ENCODE measurements around the gene PPP2R5A. TPM values are rescaled to one million over a fixed set of nuclear protein-coding genes. Genes with fewer than 3 reads are reported as not detected.

The PPP2R5A gene
- total and polyA plus RNA-seq, 2 of the 13 experiments (the other 11 are each of a cell fraction or from before 2014, with no cell fraction given), result 22.0 to 31.4 TPM

GRCh38 chr1:212284744-212285684 is at the start of gene PPP2R5A (continued):
- TF ChIP-seq ZNF780A (CRISPR knock-in tag; IDR thresholded peaks at IDR 0.05), result no peak
- TF ChIP-seq MEF2D (CRISPR knock-in tag; IDR thresholded peaks at IDR 0.05), result peak; percentile 76
- no peak for TF ChIP-seq RBM39 (IDR thresholded peaks at IDR 0.05; ENCODE audit: low read depth, low read length, poor library complexity, severe bottlenecking)
- no peak for TF ChIP-seq CENPT (CRISPR knock-in tag; IDR thresholded peaks at IDR 0.05; ENCODE audit: low read depth)
- TF ChIP-seq ZNF670 (CRISPR knock-in tag; IDR thresholded peaks at IDR 0.05; ENCODE audit: borderline replicate concordance), result peak; percentile 84; the same call in 1 of the 2 replicates
- no peak for TF ChIP-seq EHMT2 (IDR thresholded peaks at IDR 0.05; ENCODE audit: borderline replicate concordance, low read depth, low read length)
- peak; percentile 82 for TF ChIP-seq POGZ (CRISPR knock-in tag; IDR thresholded peaks at IDR 0.05)
- peak; percentile 74 for TF ChIP-seq HNRNPK (IDR thresholded peaks at IDR 0.05; ENCODE audit: low read depth, low read length, poor library complexity, severe bottlenecking)
- TF ChIP-seq KAT8 (CRISPR knock-in tag; IDR thresholded peaks at IDR 0.05), result peak; percentile 10; the same call in 1 of the 2 replicates
- TF ChIP-seq AGO1 (IDR thresholded peaks at IDR 0.05; ENCODE audit: low read depth, low read length, poor library complexity, severe bottlenecking), result peak; percentile 9
- no peak for TF ChIP-seq ZNF30 (CRISPR knock-in tag; IDR thresholded peaks at IDR 0.05)
- TF ChIP-seq, protein P1, sequence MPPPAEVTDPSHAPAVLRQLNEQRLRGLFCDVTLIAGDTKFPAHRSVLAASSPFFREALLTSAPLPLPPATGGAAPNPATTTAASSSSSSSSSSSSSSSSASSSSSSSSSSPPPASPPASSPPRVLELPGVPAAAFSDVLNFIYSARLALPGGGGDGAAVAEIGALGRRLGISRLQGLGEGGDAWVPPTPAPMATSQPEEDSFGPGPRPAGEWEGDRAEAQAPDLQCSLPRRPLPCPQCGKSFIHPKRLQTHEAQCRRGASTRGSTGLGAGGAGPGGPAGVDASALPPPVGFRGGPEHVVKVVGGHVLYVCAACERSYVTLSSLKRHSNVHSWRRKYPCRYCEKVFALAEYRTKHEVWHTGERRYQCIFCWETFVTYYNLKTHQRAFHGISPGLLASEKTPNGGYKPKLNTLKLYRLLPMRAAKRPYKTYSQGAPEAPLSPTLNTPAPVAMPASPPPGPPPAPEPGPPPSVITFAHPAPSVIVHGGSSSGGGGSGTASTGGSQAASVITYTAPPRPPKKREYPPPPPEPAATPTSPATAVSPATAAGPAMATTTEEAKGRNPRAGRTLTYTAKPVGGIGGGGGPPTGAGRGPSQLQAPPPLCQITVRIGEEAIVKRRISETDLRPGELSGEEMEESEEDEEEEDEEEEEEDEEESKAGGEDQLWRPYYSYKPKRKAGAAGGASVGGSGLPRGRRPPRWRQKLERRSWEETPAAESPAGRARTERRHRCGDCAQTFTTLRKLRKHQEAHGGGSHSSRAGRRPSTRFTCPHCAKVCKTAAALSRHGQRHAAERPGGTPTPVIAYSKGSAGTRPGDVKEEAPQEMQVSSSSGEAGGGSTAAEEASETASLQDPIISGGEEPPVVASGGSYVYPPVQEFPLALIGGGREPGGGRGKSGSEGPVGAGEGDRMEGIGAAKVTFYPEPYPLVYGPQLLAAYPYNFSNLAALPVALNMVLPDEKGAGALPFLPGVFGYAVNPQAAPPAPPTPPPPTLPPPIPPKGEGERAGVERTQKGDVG (CRISPR knock-in tag; IDR thresholded peaks at IDR 0.05; ENCODE audit: borderline replicate concordance), result no peak
- TF ChIP-seq SALL2 (CRISPR knock-in tag; IDR thresholded peaks at IDR 0.05), result peak; percentile 37; the same call in 1 of the 2 replicates
- TF ChIP-seq KMT2B (CRISPR knock-in tag; IDR thresholded peaks at IDR 0.05), result peak; percentile 68
- no peak for TF ChIP-seq ZNF496 (CRISPR knock-in tag; IDR thresholded peaks at IDR 0.05; ENCODE audit: insufficient replicate concordance)
- TF ChIP-seq, protein P2, sequence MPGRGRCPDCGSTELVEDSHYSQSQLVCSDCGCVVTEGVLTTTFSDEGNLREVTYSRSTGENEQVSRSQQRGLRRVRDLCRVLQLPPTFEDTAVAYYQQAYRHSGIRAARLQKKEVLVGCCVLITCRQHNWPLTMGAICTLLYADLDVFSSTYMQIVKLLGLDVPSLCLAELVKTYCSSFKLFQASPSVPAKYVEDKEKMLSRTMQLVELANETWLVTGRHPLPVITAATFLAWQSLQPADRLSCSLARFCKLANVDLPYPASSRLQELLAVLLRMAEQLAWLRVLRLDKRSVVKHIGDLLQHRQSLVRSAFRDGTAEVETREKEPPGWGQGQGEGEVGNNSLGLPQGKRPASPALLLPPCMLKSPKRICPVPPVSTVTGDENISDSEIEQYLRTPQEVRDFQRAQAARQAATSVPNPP (CRISPR knock-in tag; IDR thresholded peaks at IDR 0.05), result 0 out of 2 replicates have a peak, but pooled peaks have one; percentile 58
- TF ChIP-seq ZNF720 (CRISPR knock-in tag; IDR thresholded peaks at IDR 0.05), result no peak
- no peak for TF ChIP-seq SUZ12 (IDR thresholded peaks at IDR 0.05; ENCODE audit: low read depth, low read length)
- no peak for TF ChIP-seq FOXJ3 (CRISPR knock-in tag; IDR thresholded peaks at IDR 0.05; ENCODE audit: borderline replicate concordance)
- TF ChIP-seq RFX5 (IDR thresholded peaks at IDR 0.05; ENCODE audit: low read depth, low read length), result 0 out of 2 replicates have a peak, but pooled peaks have one; percentile 53
- TF ChIP-seq SALL1 (CRISPR knock-in tag; IDR thresholded peaks at IDR 0.05), result peak; percentile 80
- TF ChIP-seq HMG20A (CRISPR knock-in tag; IDR thresholded peaks at IDR 0.05; ENCODE audit: borderline replicate concordance), result no peak; the same call in 1 of the 2 replicates
- TF ChIP-seq, protein P3, sequence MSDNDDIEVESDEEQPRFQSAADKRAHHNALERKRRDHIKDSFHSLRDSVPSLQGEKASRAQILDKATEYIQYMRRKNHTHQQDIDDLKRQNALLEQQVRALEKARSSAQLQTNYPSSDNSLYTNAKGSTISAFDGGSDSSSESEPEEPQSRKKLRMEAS (IDR thresholded peaks at IDR 0.05), result peak; percentile 55; the same call in 1 of the 2 replicates
- TF ChIP-seq, protein P4, sequence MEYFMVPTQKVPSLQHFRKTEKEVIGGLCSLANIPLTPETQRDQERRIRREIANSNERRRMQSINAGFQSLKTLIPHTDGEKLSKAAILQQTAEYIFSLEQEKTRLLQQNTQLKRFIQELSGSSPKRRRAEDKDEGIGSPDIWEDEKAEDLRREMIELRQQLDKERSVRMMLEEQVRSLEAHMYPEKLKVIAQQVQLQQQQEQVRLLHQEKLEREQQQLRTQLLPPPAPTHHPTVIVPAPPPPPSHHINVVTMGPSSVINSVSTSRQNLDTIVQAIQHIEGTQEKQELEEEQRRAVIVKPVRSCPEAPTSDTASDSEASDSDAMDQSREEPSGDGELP (IDR thresholded peaks at IDR 0.05; ENCODE audit: borderline replicate concordance, low read depth), result peak; percentile 82; the same call in 1 of the 2 replicates

All from HepG2 (cell line).